ENCODE data around the gene SAMD4A.

DNA sequence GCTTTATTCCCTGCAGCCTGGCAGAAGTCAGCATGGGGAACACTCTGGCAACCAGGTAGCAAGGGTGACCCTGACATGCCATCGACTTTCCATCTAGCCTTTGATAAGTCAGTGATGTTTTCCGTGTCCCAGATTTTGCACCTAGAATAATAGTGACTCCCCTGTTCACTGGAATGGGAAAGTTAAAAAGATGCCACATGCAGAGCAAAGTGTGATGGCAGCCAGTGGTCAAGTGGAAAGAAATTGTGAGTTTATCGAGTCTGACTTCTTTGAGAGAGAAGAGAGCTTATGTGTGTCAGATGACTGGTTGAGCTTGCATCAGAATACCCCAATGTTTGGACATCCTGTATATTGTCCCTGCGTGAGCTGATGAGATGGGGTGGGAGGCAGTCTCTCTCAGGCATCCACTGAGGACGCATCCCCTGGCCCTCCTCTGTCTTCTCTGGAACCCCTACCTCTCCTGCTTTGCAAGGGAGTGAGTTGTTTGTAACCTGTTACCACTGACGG is 187.2 kb downstream of the SAMD4A start:
- TF ChIP-seq, protein P1, sequence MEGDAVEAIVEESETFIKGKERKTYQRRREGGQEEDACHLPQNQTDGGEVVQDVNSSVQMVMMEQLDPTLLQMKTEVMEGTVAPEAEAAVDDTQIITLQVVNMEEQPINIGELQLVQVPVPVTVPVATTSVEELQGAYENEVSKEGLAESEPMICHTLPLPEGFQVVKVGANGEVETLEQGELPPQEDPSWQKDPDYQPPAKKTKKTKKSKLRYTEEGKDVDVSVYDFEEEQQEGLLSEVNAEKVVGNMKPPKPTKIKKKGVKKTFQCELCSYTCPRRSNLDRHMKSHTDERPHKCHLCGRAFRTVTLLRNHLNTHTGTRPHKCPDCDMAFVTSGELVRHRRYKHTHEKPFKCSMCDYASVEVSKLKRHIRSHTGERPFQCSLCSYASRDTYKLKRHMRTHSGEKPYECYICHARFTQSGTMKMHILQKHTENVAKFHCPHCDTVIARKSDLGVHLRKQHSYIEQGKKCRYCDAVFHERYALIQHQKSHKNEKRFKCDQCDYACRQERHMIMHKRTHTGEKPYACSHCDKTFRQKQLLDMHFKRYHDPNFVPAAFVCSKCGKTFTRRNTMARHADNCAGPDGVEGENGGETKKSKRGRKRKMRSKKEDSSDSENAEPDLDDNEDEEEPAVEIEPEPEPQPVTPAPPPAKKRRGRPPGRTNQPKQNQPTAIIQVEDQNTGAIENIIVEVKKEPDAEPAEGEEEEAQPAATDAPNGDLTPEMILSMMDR (conservative IDR thresholded peaks at IDR 0.05): no peak
- no peak for TF ChIP-seq ZFX (IDR thresholded peaks at IDR 0.05)

Measured in C4-2B (cell line).